ENCODE measurements around the gene MYH10.

The MYH10 gene

GRCh38 chr17:8475227-8475626 is 155.3 kb downstream of the MYH10 start:
- peaks cover 100% of the 10 kb centered on the region for H3K36me3 ChIP-seq (ENCODE audit: control insufficient read depth, insufficient read depth, low read length)
- no peaks in the 10 kb centered on the region for H3K4me1 ChIP-seq (ENCODE audit: control insufficient read depth, insufficient read depth, low read length, poor library complexity, severe bottlenecking)
- peak overlapping the region; percentile 19 for H3K27ac ChIP-seq (ENCODE audit: low read depth, low read length, severe bottlenecking)
- H3K4me3 ChIP-seq (ENCODE audit: extremely low read depth, insufficient read depth, low read length, poor library complexity, severe bottlenecking) = no peak overlapping the region
- H3K9me3 ChIP-seq (ENCODE audit: control insufficient read depth, low read length) = no peaks in the 10 kb centered on the region
- WGBS, 2 experiments (ENCODE audit: insufficient coverage in 2 of 2) = 94 to 98% methylated on average over 8 to 9 of the region's 9 CpGs

- H3K4me1 ChIP-seq (ENCODE audit: control insufficient read depth, insufficient read depth, low read length, poor library complexity, severe bottlenecking) = no peaks in the 10 kb centered on the region
- H3K4me3 ChIP-seq (ENCODE audit: extremely low read depth, insufficient read depth, low read length, poor library complexity, severe bottlenecking) = no peak overlapping the region
- peak overlapping the region; percentile 19 for H3K27ac ChIP-seq (ENCODE audit: low read depth, low read length, severe bottlenecking)
- H3K36me3 ChIP-seq (ENCODE audit: control insufficient read depth, insufficient read depth, low read length) = peaks cover 100% of the 10 kb centered on the region
- H3K9me3 ChIP-seq (ENCODE audit: control insufficient read depth, low read length) = no peaks in the 10 kb centered on the region
- 95% methylated on average over 8 to 12 of the region's 15 CpGs for WGBS, 2 experiments (ENCODE audit: insufficient coverage in 2 of 2)
Measured at GRCh38 chr17:8474826-8475225, 155.7 kb downstream of the MYH10 start.

- H3K4me3 ChIP-seq (ENCODE audit: extremely low read depth, insufficient read depth, low read length, poor library complexity, severe bottlenecking) = no peak overlapping the region
- H3K4me1 ChIP-seq (ENCODE audit: control insufficient read depth, insufficient read depth, low read length, poor library complexity, severe bottlenecking) = no peaks in the 10 kb centered on the region
- H3K9me3 ChIP-seq (ENCODE audit: control insufficient read depth, low read length) = no peaks in the 10 kb centered on the region
- 97 to 99% methylated on average over 9 to 12 of the region's 13 CpGs for WGBS, 2 experiments (ENCODE audit: insufficient coverage in 2 of 2)
- peaks cover 90% of the 10 kb centered on the region for H3K36me3 ChIP-seq (ENCODE audit: control insufficient read depth, insufficient read depth, low read length)
- no peak overlapping the region for H3K27ac ChIP-seq (ENCODE audit: low read depth, low read length, severe bottlenecking)
Measured at GRCh38 chr17:8473451-8474192, 156.9 kb downstream of the MYH10 start.

- no peak overlapping the region for H3K4me3 ChIP-seq (ENCODE audit: extremely low read depth, insufficient read depth, low read length, poor library complexity, severe bottlenecking)
- no peak overlapping the region for H3K27ac ChIP-seq (ENCODE audit: low read depth, low read length, severe bottlenecking)
- WGBS, 2 experiments (ENCODE audit: insufficient coverage in 2 of 2) = 94 to 96% methylated on average over 5 to 7 of the region's 8 CpGs
- H3K4me1 ChIP-seq (ENCODE audit: control insufficient read depth, insufficient read depth, low read length, poor library complexity, severe bottlenecking) = no peaks in the 10 kb centered on the region
- peaks cover 90% of the 10 kb centered on the region for H3K36me3 ChIP-seq (ENCODE audit: control insufficient read depth, insufficient read depth, low read length)
- H3K9me3 ChIP-seq (ENCODE audit: control insufficient read depth, low read length) = no peaks in the 10 kb centered on the region
Measured at GRCh38 chr17:8472663-8473062, 157.9 kb downstream of the MYH10 start.

- no peak overlapping the region for H3K4me3 ChIP-seq (ENCODE audit: extremely low read depth, insufficient read depth, low read length, poor library complexity, severe bottlenecking)
- H3K4me1 ChIP-seq (ENCODE audit: control insufficient read depth, insufficient read depth, low read length, poor library complexity, severe bottlenecking) = no peaks in the 10 kb centered on the region
- peaks cover 83% of the 10 kb centered on the region for H3K36me3 ChIP-seq (ENCODE audit: control insufficient read depth, insufficient read depth, low read length)
- no peaks in the 10 kb centered on the region for H3K9me3 ChIP-seq (ENCODE audit: control insufficient read depth, low read length)
- H3K27ac ChIP-seq (ENCODE audit: low read depth, low read length, severe bottlenecking) = no peak overlapping the region
- 96 to 97% methylated on average over 18 to 20 of the region's 20 CpGs for WGBS, 2 experiments (ENCODE audit: insufficient coverage in 2 of 2)
Measured at GRCh38 chr17:8470447-8471047, 160.0 kb downstream of the MYH10 start.

GRCh38 chr17:8469964-8470363 is 160.6 kb downstream of the MYH10 start:
- H3K4me1 ChIP-seq (ENCODE audit: control insufficient read depth, insufficient read depth, low read length, poor library complexity, severe bottlenecking) = no peaks in the 10 kb centered on the region
- no peak overlapping the region for H3K4me3 ChIP-seq (ENCODE audit: extremely low read depth, insufficient read depth, low read length, poor library complexity, severe bottlenecking)
- H3K9me3 ChIP-seq (ENCODE audit: control insufficient read depth, low read length) = no peaks in the 10 kb centered on the region
- H3K27ac ChIP-seq (ENCODE audit: low read depth, low read length, severe bottlenecking) = no peak overlapping the region
- peaks cover 77% of the 10 kb centered on the region for H3K36me3 ChIP-seq (ENCODE audit: control insufficient read depth, insufficient read depth, low read length)
- WGBS, 2 experiments (ENCODE audit: insufficient coverage in 2 of 2) = 96 to 99% methylated on average over 12 of the region's 12 CpGs

- no peaks in the 10 kb centered on the region for H3K9me3 ChIP-seq (ENCODE audit: control insufficient read depth, low read length)
- WGBS, 2 experiments (ENCODE audit: insufficient coverage in 2 of 2) = 100% methylated on average over 2 to 3 of the region's 3 CpGs
- no peak overlapping the region for H3K27ac ChIP-seq (ENCODE audit: low read depth, low read length, severe bottlenecking)
Measured at GRCh38 chr17:8468980-8469379, 161.5 kb downstream of the MYH10 start.

GRCh38 chr17:8468127-8468526 is 162.4 kb downstream of the MYH10 start:
- 94 to 98% methylated on average over 9 of the region's 9 CpGs for WGBS, 2 experiments (ENCODE audit: insufficient coverage in 2 of 2)
- H3K4me3 ChIP-seq (ENCODE audit: extremely low read depth, insufficient read depth, low read length, poor library complexity, severe bottlenecking) = no peak overlapping the region
- H3K4me1 ChIP-seq (ENCODE audit: control insufficient read depth, insufficient read depth, low read length, poor library complexity, severe bottlenecking) = no peaks in the 10 kb centered on the region
- no peak overlapping the region for H3K27ac ChIP-seq (ENCODE audit: low read depth, low read length, severe bottlenecking)
- H3K36me3 ChIP-seq (ENCODE audit: control insufficient read depth, insufficient read depth, low read length) = peaks cover 73% of the 10 kb centered on the region
- H3K9me3 ChIP-seq (ENCODE audit: control insufficient read depth, low read length) = no peaks in the 10 kb centered on the region

More at GRCh38 chr17:8468980-8469379, 161.5 kb downstream of the MYH10 start:
- H3K4me3 ChIP-seq (ENCODE audit: extremely low read depth, insufficient read depth, low read length, poor library complexity, severe bottlenecking) = no peak overlapping the region
- H3K4me1 ChIP-seq (ENCODE audit: control insufficient read depth, insufficient read depth, low read length, poor library complexity, severe bottlenecking) = no peaks in the 10 kb centered on the region
- peaks cover 74% of the 10 kb centered on the region for H3K36me3 ChIP-seq (ENCODE audit: control insufficient read depth, insufficient read depth, low read length)

GRCh38 chr17:8467527-8467926 is 163.0 kb downstream of the MYH10 start:
- Histone ChIP-seq H3K27ac (ENCODE audit: low read depth, low read length, severe bottlenecking) (no peak overlapping the region), H3K4me3 (ENCODE audit: extremely low read depth, insufficient read depth, low read length, poor library complexity, severe bottlenecking) (no peak overlapping the region), H3K4me1 (ENCODE audit: control insufficient read depth, insufficient read depth, low read length, poor library complexity, severe bottlenecking) (no peaks in the 10 kb centered on the region), H3K9me3 (ENCODE audit: control insufficient read depth, low read length) (no peaks in the 10 kb centered on the region), H3K36me3 (ENCODE audit: control insufficient read depth, insufficient read depth, low read length) (peaks cover 73% of the 10 kb centered on the region)
- 83 to 96% methylated on average over 8 to 9 of the region's 16 CpGs for WGBS, 2 experiments (ENCODE audit: insufficient coverage in 2 of 2)

GRCh38 chr17:8466873-8467272 is 163.7 kb downstream of the MYH10 start:
- no peaks in the 10 kb centered on the region for H3K4me1 ChIP-seq (ENCODE audit: control insufficient read depth, insufficient read depth, low read length, poor library complexity, severe bottlenecking)
- peaks cover 73% of the 10 kb centered on the region for H3K36me3 ChIP-seq (ENCODE audit: control insufficient read depth, insufficient read depth, low read length)
- no peak overlapping the region for H3K27ac ChIP-seq (ENCODE audit: low read depth, low read length, severe bottlenecking)

GRCh38 chr17:8466456-8466855 is 164.1 kb downstream of the MYH10 start:
- 89 to 100% methylated on average over 2 of the region's 3 CpGs for WGBS, 2 experiments (ENCODE audit: insufficient coverage in 2 of 2)
- H3K4me3 ChIP-seq (ENCODE audit: extremely low read depth, insufficient read depth, low read length, poor library complexity, severe bottlenecking) = no peak overlapping the region
- no peaks in the 10 kb centered on the region for H3K4me1 ChIP-seq (ENCODE audit: control insufficient read depth, insufficient read depth, low read length, poor library complexity, severe bottlenecking)
- no peaks in the 10 kb centered on the region for H3K9me3 ChIP-seq (ENCODE audit: control insufficient read depth, low read length)
- peaks cover 73% of the 10 kb centered on the region for H3K36me3 ChIP-seq (ENCODE audit: control insufficient read depth, insufficient read depth, low read length)
- H3K27ac ChIP-seq (ENCODE audit: low read depth, low read length, severe bottlenecking) = no peak overlapping the region

More at GRCh38 chr17:8466873-8467272, 163.7 kb downstream of the MYH10 start:
- no peaks in the 10 kb centered on the region for H3K9me3 ChIP-seq (ENCODE audit: control insufficient read depth, low read length)
- H3K4me3 ChIP-seq (ENCODE audit: extremely low read depth, insufficient read depth, low read length, poor library complexity, severe bottlenecking) = no peak overlapping the region
- WGBS, 2 experiments (ENCODE audit: insufficient coverage in 2 of 2) = 96 to 98% methylated on average over 17 to 20 of the region's 21 CpGs
